ENCODE data around the gene RAB11FIP4. TPM values are rescaled to one million over a fixed set of nuclear protein-coding genes. Genes with fewer than 3 reads are reported as not detected.

RAB11FIP4 gene
- total RNA-seq, 2 experiments from 2014 or later = 23.9 to 35.5 TPM

GRCh38 chr17:31550389-31551056 is 159.0 kb downstream of the RAB11FIP4 start:
- Mint-ChIP-seq H3K36me3 (no peaks in the 10 kb centered on the region), H3K27ac (peak overlapping the region; percentile 70), H3K9me3 (ENCODE audit: low read depth) (no peaks in the 10 kb centered on the region), H3K4me1 (peaks cover 22% of the 10 kb centered on the region), H3K4me3 (peak overlapping the region; percentile 90), H3K27me3 (peaks cover 14% of the 10 kb centered on the region)
- no peak for DNase-seq
- CTCF ChIA-PET = interaction anchor here (1.4 kb wide), 1 partner anchor 9 kb away, joined by 3 read pairs; no protein-coding TSS in a partner anchor
- no peak for ATAC-seq

- no peaks in the 10 kb centered on the region for H3K9me3 Mint-ChIP-seq (ENCODE audit: low read depth)
- no peak overlapping the region for H3K4me3 Mint-ChIP-seq
- ATAC-seq (no peak), DNase-seq (no peak)
- H3K27ac Mint-ChIP-seq = no peak overlapping the region
- peaks cover 14% of the 10 kb centered on the region for H3K27me3 Mint-ChIP-seq
- H3K36me3 Mint-ChIP-seq = no peaks in the 10 kb centered on the region
- CTCF ChIA-PET = interaction anchor here (1.2 kb wide), 1 partner anchor 164 kb away, joined by 3 read pairs; no protein-coding TSS in a partner anchor
- H3K4me1 Mint-ChIP-seq = peaks cover 24% of the 10 kb centered on the region
Observed at GRCh38 chr17:31552568-31552967, 161.1 kb downstream of the RAB11FIP4 start.

GRCh38 chr17:31553506-31553905 is 162.0 kb downstream of the RAB11FIP4 start:
- CTCF ChIA-PET = interaction anchor here (0.8 kb wide), 1 partner anchor 19 kb away, joined by 3 read pairs; no protein-coding TSS in a partner anchor
- ATAC-seq (no peak), DNase-seq (no peak)
- peaks cover 27% of the 10 kb centered on the region for H3K4me1 Mint-ChIP-seq
- no peaks in the 10 kb centered on the region for H3K9me3 Mint-ChIP-seq (ENCODE audit: low read depth)
- H3K36me3 Mint-ChIP-seq = no peaks in the 10 kb centered on the region
- H3K4me3 Mint-ChIP-seq = no peak overlapping the region
- no peak overlapping the region for H3K27ac Mint-ChIP-seq
- peaks cover 23% of the 10 kb centered on the region for H3K27me3 Mint-ChIP-seq

- no peak overlapping the region for H3K4me3 Mint-ChIP-seq
- H3K36me3 Mint-ChIP-seq = no peaks in the 10 kb centered on the region
- no peak overlapping the region for H3K27ac Mint-ChIP-seq
- H3K9me3 Mint-ChIP-seq (ENCODE audit: low read depth) = no peaks in the 10 kb centered on the region
- DNase-seq = no peak
- peaks cover 23% of the 10 kb centered on the region for H3K27me3 Mint-ChIP-seq
- ATAC-seq = no peak
- CTCF ChIA-PET = interaction anchor here (1.1 kb wide), 1 partner anchor 287 kb away, joined by 4 read pairs; no protein-coding TSS in a partner anchor
- H3K4me1 Mint-ChIP-seq = peaks cover 22% of the 10 kb centered on the region
Observed at GRCh38 chr17:31554930-31555329, 163.5 kb downstream of the RAB11FIP4 start.

GRCh38 chr17:31556969-31557645 is 165.6 kb downstream of the RAB11FIP4 start:
- CTCF ChIA-PET = interaction anchor here (0.9 to 5.2 kb wide), 7 partner anchors 13 to 288 kb away, joined by 3 to 46 read pairs (median 3); no protein-coding TSS in a partner anchor
- H3K36me3 Mint-ChIP-seq = no peaks in the 10 kb centered on the region
- DNase-seq (no peak), ATAC-seq (no peak)
- H3K9me3 Mint-ChIP-seq (ENCODE audit: low read depth) = no peaks in the 10 kb centered on the region
- no peak overlapping the region for H3K27ac Mint-ChIP-seq
- H3K4me1 Mint-ChIP-seq = peaks cover 14% of the 10 kb centered on the region
- H3K27me3 Mint-ChIP-seq = peaks cover 43% of the 10 kb centered on the region
- no peak overlapping the region for H3K4me3 Mint-ChIP-seq

- H3K9me3 Mint-ChIP-seq (ENCODE audit: low read depth) = no peaks in the 10 kb centered on the region
- peaks cover 38% of the 10 kb centered on the region for H3K27me3 Mint-ChIP-seq
- H3K4me3 Mint-ChIP-seq = peak overlapping the region; percentile 57
- H3K4me1 Mint-ChIP-seq = peaks cover 14% of the 10 kb centered on the region
- H3K27ac Mint-ChIP-seq = no peak overlapping the region
- H3K36me3 Mint-ChIP-seq = no peaks in the 10 kb centered on the region
- peak; percentile 58 for DNase-seq
- CTCF ChIA-PET = interaction anchor here (0.6 to 5.2 kb wide), 7 partner anchors 9 to 286 kb away, joined by 3 to 46 read pairs (median 3); no protein-coding TSS in a partner anchor
- ATAC-seq = peak; percentile 92
Observed at GRCh38 chr17:31558748-31559583, 167.5 kb downstream of the RAB11FIP4 start.

GRCh38 chr17:31559584-31560501 is 168.4 kb downstream of the RAB11FIP4 start:
- H3K27me3 Mint-ChIP-seq = peaks cover 31% of the 10 kb centered on the region
- CTCF ChIA-PET = interaction anchor here (0.6 to 5.2 kb wide), 4 partner anchors 10 to 282 kb away, joined by 3 to 46 read pairs (median 3); no protein-coding TSS in a partner anchor
- H3K36me3 Mint-ChIP-seq = no peaks in the 10 kb centered on the region
- DNase-seq = no peak
- H3K9me3 Mint-ChIP-seq (ENCODE audit: low read depth) = no peaks in the 10 kb centered on the region
- H3K4me1 Mint-ChIP-seq = peaks cover 14% of the 10 kb centered on the region
- H3K4me3 Mint-ChIP-seq = peak overlapping the region; percentile 2
- no peak for ATAC-seq
- no peak overlapping the region for H3K27ac Mint-ChIP-seq

GRCh38 chr17:31560616-31561235 is 169.3 kb downstream of the RAB11FIP4 start:
- H3K4me3 Mint-ChIP-seq = peak overlapping the region; percentile 2
- CTCF ChIA-PET = interaction anchor here (5.2 kb wide), 1 partner anchor 281 kb away, joined by 46 read pairs; no protein-coding TSS in a partner anchor
- H3K9me3 Mint-ChIP-seq (ENCODE audit: low read depth) = no peaks in the 10 kb centered on the region
- ATAC-seq (no peak), DNase-seq (no peak)
- H3K4me1 Mint-ChIP-seq = peaks cover 9% of the 10 kb centered on the region
- H3K36me3 Mint-ChIP-seq = no peaks in the 10 kb centered on the region
- peaks cover 35% of the 10 kb centered on the region for H3K27me3 Mint-ChIP-seq
- H3K27ac Mint-ChIP-seq = no peak overlapping the region

GRCh38 chr17:31561469-31562375 is 170.2 kb downstream of the RAB11FIP4 start:
- no peaks in the 10 kb centered on the region for H3K9me3 Mint-ChIP-seq (ENCODE audit: low read depth)
- H3K36me3 Mint-ChIP-seq = no peaks in the 10 kb centered on the region
- DNase-seq (no peak), ATAC-seq (no peak)
- H3K4me1 Mint-ChIP-seq = peaks cover 9% of the 10 kb centered on the region
- H3K27ac Mint-ChIP-seq = no peak overlapping the region
- CTCF ChIA-PET = interaction anchor here (0.7 kb wide), 1 partner anchor 28 kb away, joined by 3 read pairs; no protein-coding TSS in a partner anchor
- H3K27me3 Mint-ChIP-seq = peaks cover 35% of the 10 kb centered on the region
- H3K4me3 Mint-ChIP-seq = no peak overlapping the region

- H3K27ac Mint-ChIP-seq = no peak overlapping the region
Observed at GRCh38 chr17:31562376-31562840, 170.9 kb downstream of the RAB11FIP4 start.

GRCh38 chr17:31564291-31564690 is 172.8 kb downstream of the RAB11FIP4 start:
- ATAC-seq (no peak), DNase-seq (no peak)
- no peaks in the 10 kb centered on the region for H3K36me3 Mint-ChIP-seq
- H3K9me3 Mint-ChIP-seq (ENCODE audit: low read depth) = no peaks in the 10 kb centered on the region
- H3K27me3 Mint-ChIP-seq = peaks cover 25% of the 10 kb centered on the region
- H3K27ac Mint-ChIP-seq = no peak overlapping the region
- H3K4me1 Mint-ChIP-seq = peaks cover 2% of the 10 kb centered on the region
- no peak overlapping the region for H3K4me3 Mint-ChIP-seq
- CTCF ChIA-PET = no interaction called here

More at GRCh38 chr17:31562376-31562840, 170.9 kb downstream of the RAB11FIP4 start:
- Mint-ChIP-seq H3K9me3 (ENCODE audit: low read depth) (no peaks in the 10 kb centered on the region), H3K4me3 (no peak overlapping the region), H3K36me3 (no peaks in the 10 kb centered on the region), H3K4me1 (peaks cover 9% of the 10 kb centered on the region), H3K27me3 (peaks cover 35% of the 10 kb centered on the region)
- ATAC-seq (no peak), DNase-seq (no peak)
- CTCF ChIA-PET = interaction anchor here (0.7 kb wide), 1 partner anchor 28 kb away, joined by 3 read pairs; no protein-coding TSS in a partner anchor
